ENCODE data around the gene FOXN1.
"Not testable (repeated sequence)": the region's sequence is repeated elsewhere in the genome, so short reads cannot be mapped to it uniquely, and the experiment has no call there.

Gene FOXN1

GRCh38 chr17:28515518-28515917, 9.4 kb downstream of the FOXN1 start:
- TF ChIP-seq ZFX (IDR thresholded peaks at IDR 0.05) = no peak
- TF ChIP-seq, protein P1, sequence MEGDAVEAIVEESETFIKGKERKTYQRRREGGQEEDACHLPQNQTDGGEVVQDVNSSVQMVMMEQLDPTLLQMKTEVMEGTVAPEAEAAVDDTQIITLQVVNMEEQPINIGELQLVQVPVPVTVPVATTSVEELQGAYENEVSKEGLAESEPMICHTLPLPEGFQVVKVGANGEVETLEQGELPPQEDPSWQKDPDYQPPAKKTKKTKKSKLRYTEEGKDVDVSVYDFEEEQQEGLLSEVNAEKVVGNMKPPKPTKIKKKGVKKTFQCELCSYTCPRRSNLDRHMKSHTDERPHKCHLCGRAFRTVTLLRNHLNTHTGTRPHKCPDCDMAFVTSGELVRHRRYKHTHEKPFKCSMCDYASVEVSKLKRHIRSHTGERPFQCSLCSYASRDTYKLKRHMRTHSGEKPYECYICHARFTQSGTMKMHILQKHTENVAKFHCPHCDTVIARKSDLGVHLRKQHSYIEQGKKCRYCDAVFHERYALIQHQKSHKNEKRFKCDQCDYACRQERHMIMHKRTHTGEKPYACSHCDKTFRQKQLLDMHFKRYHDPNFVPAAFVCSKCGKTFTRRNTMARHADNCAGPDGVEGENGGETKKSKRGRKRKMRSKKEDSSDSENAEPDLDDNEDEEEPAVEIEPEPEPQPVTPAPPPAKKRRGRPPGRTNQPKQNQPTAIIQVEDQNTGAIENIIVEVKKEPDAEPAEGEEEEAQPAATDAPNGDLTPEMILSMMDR (conservative IDR thresholded peaks at IDR 0.05) = no peak
- H3K27ac ChIP-seq = no peak overlapping the region

GRCh38 chr17:28518132-28518531, 12.0 kb downstream of the FOXN1 start:
- TF ChIP-seq, protein P1 (conservative IDR thresholded peaks at IDR 0.05) = no peak
- TF ChIP-seq ZFX (IDR thresholded peaks at IDR 0.05) = no peak

GRCh38 chr17:28518578-28518977, 12.4 kb downstream of the FOXN1 start:
- TF ChIP-seq, protein P1 (conservative IDR thresholded peaks at IDR 0.05) = no peak
- no peak for TF ChIP-seq ZFX (IDR thresholded peaks at IDR 0.05)
- H3K27ac ChIP-seq = no peak overlapping the region

More at GRCh38 chr17:28518132-28518531, 12.0 kb downstream of the FOXN1 start:
- no peak overlapping the region for H3K27ac ChIP-seq

DNA sequence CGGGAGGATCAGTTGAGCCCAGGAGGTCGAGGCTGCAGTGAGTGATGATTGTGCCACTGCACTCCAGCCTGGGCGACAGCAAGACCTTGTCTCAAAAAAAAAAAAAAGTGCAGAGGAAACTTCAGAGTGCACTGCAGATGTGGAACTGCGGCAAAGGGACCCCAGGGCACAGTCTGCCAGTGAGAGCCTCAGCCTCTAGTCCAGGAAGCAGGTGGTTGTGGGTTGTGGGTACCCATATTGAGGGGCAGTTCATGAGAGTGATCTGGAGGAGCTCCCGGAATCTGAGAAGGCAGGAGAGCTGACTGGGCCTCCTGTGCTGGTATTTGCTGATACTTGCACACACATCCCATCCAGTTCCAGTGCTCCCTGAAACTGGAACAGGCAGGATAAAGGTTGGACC, 13.1 kb downstream of the FOXN1 start:
- TF ChIP-seq, protein P1 (conservative IDR thresholded peaks at IDR 0.05) = no peak
- no peak for TF ChIP-seq ZFX (IDR thresholded peaks at IDR 0.05)
- H3K27ac ChIP-seq = no peak overlapping the region

DNA sequence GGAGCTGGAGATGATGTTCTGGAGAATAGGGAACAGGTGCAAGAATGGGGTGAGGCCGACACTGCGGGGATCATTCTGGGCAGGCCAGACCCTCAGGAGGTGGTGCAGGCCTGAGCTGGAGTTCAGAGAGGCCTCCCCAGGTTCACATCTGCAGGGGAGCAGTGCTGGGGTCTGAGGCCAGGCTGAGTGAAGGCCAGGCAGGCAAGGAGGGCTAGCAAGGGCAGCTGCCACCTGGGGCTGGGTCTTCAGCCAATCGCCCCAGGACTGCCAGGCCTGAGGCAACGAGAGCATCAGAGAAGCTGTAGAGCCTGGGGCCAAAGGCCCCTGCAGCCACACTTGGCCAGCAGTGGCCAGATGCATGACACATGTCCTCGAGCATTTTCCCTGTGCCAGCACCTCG, 14.5 kb downstream of the FOXN1 start:
- no peak overlapping the region for H3K27ac ChIP-seq
- TF ChIP-seq, protein P1 (conservative IDR thresholded peaks at IDR 0.05) = no peak
- TF ChIP-seq ZFX (IDR thresholded peaks at IDR 0.05) = no peak

DNA sequence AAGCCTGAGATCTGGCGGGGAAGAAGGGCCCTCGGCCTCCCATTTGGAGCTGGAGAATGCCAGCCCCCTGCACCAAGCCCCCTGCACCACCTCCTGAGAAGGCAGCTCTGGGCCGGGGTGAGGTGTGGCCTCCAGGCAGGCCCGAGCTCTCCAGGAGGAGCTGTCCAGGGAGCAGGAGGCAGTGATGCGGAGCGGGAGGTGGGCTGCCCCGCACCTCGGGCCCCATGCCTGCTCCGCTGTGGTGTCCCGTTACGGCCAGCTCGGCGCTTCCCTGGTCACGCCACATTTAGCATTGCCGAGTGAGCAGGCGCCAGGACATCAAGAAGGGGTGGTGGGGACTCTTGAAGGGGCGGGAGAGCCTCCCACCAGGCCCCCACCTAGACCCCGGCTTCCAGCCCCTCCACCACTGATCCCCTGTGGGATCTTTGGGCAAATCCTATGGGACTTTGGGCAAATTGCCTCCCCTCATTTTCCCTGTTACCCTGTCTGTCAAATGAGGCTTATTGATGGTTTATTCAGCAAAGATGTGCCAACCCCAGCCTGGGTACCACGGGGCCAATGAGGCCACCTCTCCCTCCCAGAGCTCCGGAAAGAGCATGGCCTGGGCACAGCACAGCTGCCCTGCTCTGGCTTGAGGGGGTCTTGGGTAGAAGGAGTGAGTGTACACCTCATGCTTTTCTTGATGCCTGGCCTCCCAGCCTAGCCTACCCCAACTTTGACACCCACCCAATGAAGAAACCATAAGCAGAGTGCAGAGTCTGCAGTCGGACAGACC, 15.3 kb downstream of the FOXN1 start:
- TF ChIP-seq, protein P1 (conservative IDR thresholded peaks at IDR 0.05) = no peak
- TF ChIP-seq ZFX (IDR thresholded peaks at IDR 0.05) = no peak
- H3K27ac ChIP-seq = no peak overlapping the region

GRCh38 chr17:28522281-28522680, 16.1 kb downstream of the FOXN1 start:
- H3K27ac ChIP-seq = not testable (repeated sequence)

- TF ChIP-seq, protein P1 (conservative IDR thresholded peaks at IDR 0.05) = no peak
- no peak for TF ChIP-seq ZFX (IDR thresholded peaks at IDR 0.05)
- no peak overlapping the region for H3K27ac ChIP-seq
Measured at GRCh38 chr17:28523186-28523585, 17.0 kb downstream of the FOXN1 start.

All from C4-2B (cell line).